ENCODE results near the gene AP3D1. TPM values are rescaled to one million over a fixed set of nuclear protein-coding genes. Genes with fewer than 3 reads are reported as not detected.

Gene AP3D1
- total RNA-seq, 1 donor from 2014 or later: 109 TPM

- ChIA-PET CTCF (no interaction called here), POLR2A (no interaction called here)
- Mint-ChIP-seq H3K4me1 (peaks cover 14% of the 10 kb centered on the region), H3K36me3 (ENCODE audit: low read depth) (peaks cover 49% of the 10 kb centered on the region), H3K27me3 (no peaks in the 10 kb centered on the region), H3K9me3 (no peaks in the 10 kb centered on the region), H3K27ac (no peak overlapping the region), H3K4me3 (no peak overlapping the region)
- ATAC-seq (ENCODE audit: low read depth) (no peak), DNase-seq (no peak)
- no peak for TF ChIP-seq CTCF (IDR thresholded peaks at IDR 0.05)
- intact Hi-C loops (cut with micrococcal nuclease): no loop called here
Measured at GRCh38 chr19:2139385-2140137, 11.8 kb downstream of the AP3D1 start.

GRCh38 chr19:2138061-2138728 lies 13.2 kb downstream of the AP3D1 start:
- ChIA-PET POLR2A (interaction anchor here (0.7 kb wide), 1 partner anchor 36 kb away, joined by 8 read pairs; no protein-coding TSS in a partner anchor), CTCF (no interaction called here)
- Mint-ChIP-seq H3K27ac (no peak overlapping the region), H3K4me3 (no peak overlapping the region), H3K9me3 (no peaks in the 10 kb centered on the region), H3K4me1 (peaks cover 4% of the 10 kb centered on the region), H3K27me3 (no peaks in the 10 kb centered on the region), H3K36me3 (ENCODE audit: low read depth) (peaks cover 51% of the 10 kb centered on the region)
- intact Hi-C loops (cut with micrococcal nuclease): no loop called here
- TF ChIP-seq CTCF (IDR thresholded peaks at IDR 0.05): no peak
- DNase-seq (no peak), ATAC-seq (ENCODE audit: low read depth) (no peak)

GRCh38 chr19:2136796-2137195 lies 14.6 kb downstream of the AP3D1 start:
- ChIA-PET CTCF (no interaction called here), POLR2A (interaction anchor here (0.7 kb wide), 1 partner anchor 200 kb away, joined by 4 read pairs; no protein-coding TSS in a partner anchor)

GRCh38 chr19:2135474-2136402 lies 15.6 kb downstream of the AP3D1 start:
- intact Hi-C loops (cut with micrococcal nuclease): no loop called here
- H3K36me3 Mint-ChIP-seq (ENCODE audit: low read depth): peaks cover 64% of the 10 kb centered on the region
- no peak for DNase-seq
- H3K9me3 Mint-ChIP-seq: no peaks in the 10 kb centered on the region
- H3K27me3 Mint-ChIP-seq: no peaks in the 10 kb centered on the region
- H3K27ac Mint-ChIP-seq: no peak overlapping the region
- no peak for ATAC-seq (ENCODE audit: low read depth)
- ChIA-PET CTCF (no interaction called here), POLR2A (interaction anchor here (0.5 kb wide), 1 partner anchor 116 kb away, joined by 7 read pairs; no protein-coding TSS in a partner anchor)
- no peak for TF ChIP-seq CTCF (IDR thresholded peaks at IDR 0.05)
- peaks cover 2% of the 10 kb centered on the region for H3K4me1 Mint-ChIP-seq
- H3K4me3 Mint-ChIP-seq: no peak overlapping the region

More at GRCh38 chr19:2136796-2137195, 14.6 kb downstream of the AP3D1 start:
- TF ChIP-seq CTCF (IDR thresholded peaks at IDR 0.05): no peak
- peaks cover 4% of the 10 kb centered on the region for H3K4me1 Mint-ChIP-seq
- no peaks in the 10 kb centered on the region for H3K27me3 Mint-ChIP-seq
- DNase-seq (no peak), ATAC-seq (ENCODE audit: low read depth) (no peak)
- no peak overlapping the region for H3K4me3 Mint-ChIP-seq
- H3K27ac Mint-ChIP-seq: no peak overlapping the region
- H3K9me3 Mint-ChIP-seq: no peaks in the 10 kb centered on the region
- H3K36me3 Mint-ChIP-seq (ENCODE audit: low read depth): peaks cover 64% of the 10 kb centered on the region
- intact Hi-C loops (cut with micrococcal nuclease): no loop called here
